BE2C (cell line): ENCODE data around the gene TMEM120A.

ENCODE experiments used
- DNase-seq: peaks from one replicate; pipeline ENCODE4 v3.0.0-alpha.2; 2020
- H3K27me3 ChIP-seq: fragments of 250-450 bp; sonication (Bioruptor Pico); 2 replicates; pipeline ENCODE4 v1.5.1; 2020; ENCODE audit warnings: mild to moderate bottlenecking
- H3K36me3 ChIP-seq: fragments of 250-450 bp; sonication (Bioruptor Pico); 2 replicates; pipeline ENCODE4 v1.5.1; 2020; ENCODE audit warnings: mild to moderate bottlenecking
- H3K4me1 ChIP-seq: fragments of 250-450 bp; sonication (Bioruptor Pico); 2 replicates; pipeline ENCODE4 v1.5.1; 2020
- H3K4me3 ChIP-seq: 2 replicates; pipeline ENCODE4 v1.5.1; 2011; ENCODE audit warnings: low read depth, low read length
- H3K9me3 ChIP-seq: fragments of 250-450 bp; sonication (Bioruptor Pico); 2 replicates; pipeline ENCODE4 v1.5.1; 2020
- TF ChIP-seq, protein P1 (sequence below): IDR thresholded peaks from 2 replicates; pipeline ENCODE4 v1.5.1; 2012; ENCODE audit warnings: mild to moderate bottlenecking, low read depth, low read length

The TMEM120A gene

DNA sequence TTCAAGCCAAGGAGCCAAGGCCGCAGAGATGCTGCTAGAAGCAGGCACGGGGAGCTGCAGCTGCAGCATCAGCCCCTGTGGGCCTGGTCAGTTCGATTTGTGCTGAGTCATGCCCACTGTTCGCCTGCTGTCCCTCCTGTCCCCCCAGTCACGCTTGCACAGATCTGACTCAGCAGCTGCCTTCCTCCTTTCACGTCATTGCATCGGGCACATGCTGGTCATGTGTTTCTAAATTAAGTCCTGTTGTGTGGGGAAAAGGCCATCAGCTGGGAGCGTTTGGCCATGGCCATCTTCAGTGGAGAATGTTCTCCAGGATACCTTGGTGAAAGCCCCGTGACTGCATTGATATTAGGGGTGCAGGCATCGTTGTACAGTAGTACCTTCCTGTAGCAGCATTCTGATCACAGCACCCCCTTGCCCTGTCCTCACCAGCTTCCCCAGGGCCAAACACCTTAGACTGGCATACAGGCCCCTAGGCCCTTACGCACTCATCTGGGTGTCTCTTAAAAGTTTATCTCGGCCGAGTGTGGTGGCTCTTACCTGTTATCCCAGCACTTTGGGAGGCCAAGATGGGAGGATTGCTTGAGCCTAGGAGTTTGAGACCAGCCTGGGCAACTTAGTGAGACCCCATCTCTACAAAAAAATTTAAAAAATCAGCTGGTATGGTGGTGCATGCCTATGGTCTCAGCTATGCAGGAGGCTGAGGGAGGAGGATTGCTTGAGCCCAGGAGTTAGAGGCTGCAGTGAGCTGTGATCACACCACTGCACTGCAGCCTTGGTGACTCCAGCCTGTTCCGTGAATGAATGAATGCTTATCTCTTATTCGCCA is 56.2 kb downstream of the TMEM120A start:
- no peaks in the 10 kb centered on the region for H3K9me3 ChIP-seq
- no peak overlapping the region for H3K4me3 ChIP-seq
- H3K27me3 ChIP-seq = no peaks in the 10 kb centered on the region
- DNase-seq = peak; percentile 52
- H3K4me1 ChIP-seq = peaks cover 4% of the 10 kb centered on the region; the same call in 1 of the 2 replicates
- no peaks in the 10 kb centered on the region for H3K36me3 ChIP-seq
- TF ChIP-seq, protein P1, sequence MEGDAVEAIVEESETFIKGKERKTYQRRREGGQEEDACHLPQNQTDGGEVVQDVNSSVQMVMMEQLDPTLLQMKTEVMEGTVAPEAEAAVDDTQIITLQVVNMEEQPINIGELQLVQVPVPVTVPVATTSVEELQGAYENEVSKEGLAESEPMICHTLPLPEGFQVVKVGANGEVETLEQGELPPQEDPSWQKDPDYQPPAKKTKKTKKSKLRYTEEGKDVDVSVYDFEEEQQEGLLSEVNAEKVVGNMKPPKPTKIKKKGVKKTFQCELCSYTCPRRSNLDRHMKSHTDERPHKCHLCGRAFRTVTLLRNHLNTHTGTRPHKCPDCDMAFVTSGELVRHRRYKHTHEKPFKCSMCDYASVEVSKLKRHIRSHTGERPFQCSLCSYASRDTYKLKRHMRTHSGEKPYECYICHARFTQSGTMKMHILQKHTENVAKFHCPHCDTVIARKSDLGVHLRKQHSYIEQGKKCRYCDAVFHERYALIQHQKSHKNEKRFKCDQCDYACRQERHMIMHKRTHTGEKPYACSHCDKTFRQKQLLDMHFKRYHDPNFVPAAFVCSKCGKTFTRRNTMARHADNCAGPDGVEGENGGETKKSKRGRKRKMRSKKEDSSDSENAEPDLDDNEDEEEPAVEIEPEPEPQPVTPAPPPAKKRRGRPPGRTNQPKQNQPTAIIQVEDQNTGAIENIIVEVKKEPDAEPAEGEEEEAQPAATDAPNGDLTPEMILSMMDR = no peak
